ENCODE data around the gene ATXN1. TPM values are rescaled to one million over a fixed set of nuclear protein-coding genes. Genes with fewer than 3 reads are reported as not detected.

The ATXN1 gene
- polyA plus RNA-seq, 1 of the 3 experiments (the other 2 are of a cell fraction): 7.9 TPM

DNA sequence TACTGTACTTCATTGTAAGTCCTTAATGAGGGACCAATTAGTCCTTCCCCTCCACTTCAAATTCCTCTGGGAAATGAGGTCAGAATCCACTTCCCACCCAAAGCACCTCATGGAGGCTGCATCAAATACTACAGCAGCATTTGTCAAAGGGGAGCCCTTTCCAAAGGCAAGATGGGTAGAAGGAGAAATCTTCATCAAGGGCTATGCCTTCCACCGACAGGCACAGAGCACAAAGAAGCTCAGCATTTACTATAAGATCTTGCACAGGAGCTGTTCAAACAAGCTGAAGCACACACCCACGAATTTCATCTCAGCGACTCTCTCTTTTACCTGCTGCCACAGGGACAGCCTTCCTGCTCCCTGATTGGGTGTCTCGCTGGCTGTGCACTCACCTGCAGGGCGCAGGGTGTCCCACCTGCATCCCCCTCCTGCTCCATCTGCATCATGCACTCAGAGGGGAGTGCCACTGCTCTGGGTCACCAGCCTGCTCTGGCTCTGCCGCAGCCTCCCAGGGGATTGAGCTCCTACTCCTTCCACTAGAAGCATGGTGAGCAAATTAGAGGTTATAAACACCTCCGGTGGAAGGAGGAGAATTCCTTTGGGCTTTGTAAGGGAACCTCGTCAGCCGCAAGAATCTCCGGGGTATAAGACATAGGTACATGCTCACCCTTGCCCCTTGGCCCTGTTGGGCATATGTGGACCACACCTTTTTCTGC is 164.5 kb downstream of the ATXN1 start:
- TF ChIP-seq GABPA (IDR thresholded peaks at IDR 0.05; ENCODE audit: low read depth) (no peak), ELF1 (IDR thresholded peaks at IDR 0.05) (no peak), FOXM1 (IDR thresholded peaks at IDR 0.05; ENCODE audit: low read depth) (no peak), RXRA (IDR thresholded peaks at IDR 0.05; ENCODE audit: borderline replicate concordance, low read depth) (no peak)
- TF ChIP-seq, protein P1, sequence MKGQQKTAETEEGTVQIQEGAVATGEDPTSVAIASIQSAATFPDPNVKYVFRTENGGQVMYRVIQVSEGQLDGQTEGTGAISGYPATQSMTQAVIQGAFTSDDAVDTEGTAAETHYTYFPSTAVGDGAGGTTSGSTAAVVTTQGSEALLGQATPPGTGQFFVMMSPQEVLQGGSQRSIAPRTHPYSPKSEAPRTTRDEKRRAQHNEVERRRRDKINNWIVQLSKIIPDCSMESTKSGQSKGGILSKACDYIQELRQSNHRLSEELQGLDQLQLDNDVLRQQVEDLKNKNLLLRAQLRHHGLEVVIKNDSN (IDR thresholded peaks at IDR 0.05; ENCODE audit: borderline replicate concordance, low read depth): no peak
- TF ChIP-seq, protein P2, sequence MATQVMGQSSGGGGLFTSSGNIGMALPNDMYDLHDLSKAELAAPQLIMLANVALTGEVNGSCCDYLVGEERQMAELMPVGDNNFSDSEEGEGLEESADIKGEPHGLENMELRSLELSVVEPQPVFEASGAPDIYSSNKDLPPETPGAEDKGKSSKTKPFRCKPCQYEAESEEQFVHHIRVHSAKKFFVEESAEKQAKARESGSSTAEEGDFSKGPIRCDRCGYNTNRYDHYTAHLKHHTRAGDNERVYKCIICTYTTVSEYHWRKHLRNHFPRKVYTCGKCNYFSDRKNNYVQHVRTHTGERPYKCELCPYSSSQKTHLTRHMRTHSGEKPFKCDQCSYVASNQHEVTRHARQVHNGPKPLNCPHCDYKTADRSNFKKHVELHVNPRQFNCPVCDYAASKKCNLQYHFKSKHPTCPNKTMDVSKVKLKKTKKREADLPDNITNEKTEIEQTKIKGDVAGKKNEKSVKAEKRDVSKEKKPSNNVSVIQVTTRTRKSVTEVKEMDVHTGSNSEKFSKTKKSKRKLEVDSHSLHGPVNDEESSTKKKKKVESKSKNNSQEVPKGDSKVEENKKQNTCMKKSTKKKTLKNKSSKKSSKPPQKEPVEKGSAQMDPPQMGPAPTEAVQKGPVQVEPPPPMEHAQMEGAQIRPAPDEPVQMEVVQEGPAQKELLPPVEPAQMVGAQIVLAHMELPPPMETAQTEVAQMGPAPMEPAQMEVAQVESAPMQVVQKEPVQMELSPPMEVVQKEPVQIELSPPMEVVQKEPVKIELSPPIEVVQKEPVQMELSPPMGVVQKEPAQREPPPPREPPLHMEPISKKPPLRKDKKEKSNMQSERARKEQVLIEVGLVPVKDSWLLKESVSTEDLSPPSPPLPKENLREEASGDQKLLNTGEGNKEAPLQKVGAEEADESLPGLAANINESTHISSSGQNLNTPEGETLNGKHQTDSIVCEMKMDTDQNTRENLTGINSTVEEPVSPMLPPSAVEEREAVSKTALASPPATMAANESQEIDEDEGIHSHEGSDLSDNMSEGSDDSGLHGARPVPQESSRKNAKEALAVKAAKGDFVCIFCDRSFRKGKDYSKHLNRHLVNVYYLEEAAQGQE (IDR thresholded peaks at IDR 0.05; ENCODE audit: low read depth, low read length): no peak
- no peak overlapping the region for H2AFZ ChIP-seq (ENCODE audit: low read depth)

DNA sequence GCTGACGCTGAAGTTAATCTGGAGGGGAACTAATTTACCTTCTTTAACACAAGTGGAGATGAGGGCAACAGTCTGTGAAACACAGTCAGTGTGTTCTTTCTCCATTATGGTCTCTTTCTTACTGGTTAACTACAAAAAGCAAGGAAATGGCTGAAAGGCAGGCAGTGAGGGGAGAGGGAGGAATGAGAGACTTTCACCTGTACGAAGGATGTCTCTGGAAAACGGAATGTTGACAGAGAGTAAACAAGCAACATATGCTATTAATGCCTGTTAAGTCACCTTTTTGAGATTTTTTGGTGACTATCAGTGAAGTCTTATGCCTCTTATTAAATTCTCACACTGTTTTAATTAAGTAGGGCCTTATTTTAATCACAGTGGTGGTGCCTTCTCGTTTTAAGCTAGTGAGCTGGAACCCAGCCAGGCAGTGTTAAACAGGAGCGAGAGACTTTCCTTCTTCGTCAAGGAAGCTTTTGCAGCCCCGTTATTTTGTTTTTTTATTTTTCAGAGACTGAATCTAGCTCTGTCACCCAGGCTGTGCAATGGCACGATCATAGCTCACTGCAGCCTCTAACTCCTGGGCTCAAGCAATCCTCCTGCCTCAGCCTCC is 165.6 kb downstream of the ATXN1 start:
- Histone ChIP-seq H3K27ac (ENCODE audit: low read depth in 2 of 2, low read length in 1 of 2) (no peak overlapping the region), H3K9me3 (no peaks in the 10 kb centered on the region), H3K79me2 (ENCODE audit: insufficient read depth) (peaks cover 6% of the 10 kb centered on the region; the same call in 1 of the 2 replicates), H3K4me2 (no peak overlapping the region), H3K36me3 (replicated peaks in 1 of 2; ENCODE audit: control insufficient read depth in 1 of 2, insufficient read depth in 2 of 2, low read length in 1 of 2) (peaks cover 0 to 3% of the 10 kb centered on the region in 2 experiments), H3K27me3 (ENCODE audit: insufficient read depth) (no peaks in the 10 kb centered on the region), H3K4me3 (ENCODE audit: low read depth in 2 of 2, low read length in 1 of 2) (no peak overlapping the region), H3K9me2 (no peaks in the 10 kb centered on the region), H2AFZ (ENCODE audit: low read depth) (no peak overlapping the region), H3K9ac (no peak overlapping the region), H4K20me1 (ENCODE audit: insufficient read depth) (0 out of 2 replicates have a peak, but pooled peaks cover 4% of the 10 kb centered on the region), H3F3A (replicated peaks; ENCODE audit: insufficient read depth) (no peaks in the 10 kb centered on the region), H3K4me1 (ENCODE audit: control insufficient read depth in 1 of 2, insufficient read depth in 2 of 2, low read depth in 1 of 2, low read length in 1 of 2) (no peaks in the 10 kb centered on the region)
- 85% methylated on average over 8 of the region's 8 CpGs for WGBS (ENCODE audit: low lambda C conversion rate)
- CTCF ChIA-PET: no interaction called here
- no peak for DNase-seq
- POLR2A ChIA-PET: no interaction called here
- TF ChIP-seq, protein P3, sequence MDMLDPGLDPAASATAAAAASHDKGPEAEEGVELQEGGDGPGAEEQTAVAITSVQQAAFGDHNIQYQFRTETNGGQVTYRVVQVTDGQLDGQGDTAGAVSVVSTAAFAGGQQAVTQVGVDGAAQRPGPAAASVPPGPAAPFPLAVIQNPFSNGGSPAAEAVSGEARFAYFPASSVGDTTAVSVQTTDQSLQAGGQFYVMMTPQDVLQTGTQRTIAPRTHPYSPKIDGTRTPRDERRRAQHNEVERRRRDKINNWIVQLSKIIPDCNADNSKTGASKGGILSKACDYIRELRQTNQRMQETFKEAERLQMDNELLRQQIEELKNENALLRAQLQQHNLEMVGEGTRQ (IDR thresholded peaks at IDR 0.05; ENCODE audit: borderline replicate concordance, low read depth, low read length): no peak
- TF ChIP-seq RCOR1 (IDR thresholded peaks at IDR 0.05; ENCODE audit: low read length) (no peak), ELF1 (IDR thresholded peaks at IDR 0.05) (no peak), NRF1 (IDR thresholded peaks at IDR 0.05; ENCODE audit: low read depth, low read length) (no peak), RFX5 (IDR thresholded peaks at IDR 0.05; ENCODE audit: low read length) (no peak), FOSL2 (IDR thresholded peaks at IDR 0.05; ENCODE audit: borderline replicate concordance, low read depth) (no peak), RXRA (IDR thresholded peaks at IDR 0.05; ENCODE audit: borderline replicate concordance, low read depth) (no peak), CHD2 (IDR thresholded peaks at IDR 0.05; ENCODE audit: low read length, partially characterized antibody) (no peak)
- TF ChIP-seq, protein P4, sequence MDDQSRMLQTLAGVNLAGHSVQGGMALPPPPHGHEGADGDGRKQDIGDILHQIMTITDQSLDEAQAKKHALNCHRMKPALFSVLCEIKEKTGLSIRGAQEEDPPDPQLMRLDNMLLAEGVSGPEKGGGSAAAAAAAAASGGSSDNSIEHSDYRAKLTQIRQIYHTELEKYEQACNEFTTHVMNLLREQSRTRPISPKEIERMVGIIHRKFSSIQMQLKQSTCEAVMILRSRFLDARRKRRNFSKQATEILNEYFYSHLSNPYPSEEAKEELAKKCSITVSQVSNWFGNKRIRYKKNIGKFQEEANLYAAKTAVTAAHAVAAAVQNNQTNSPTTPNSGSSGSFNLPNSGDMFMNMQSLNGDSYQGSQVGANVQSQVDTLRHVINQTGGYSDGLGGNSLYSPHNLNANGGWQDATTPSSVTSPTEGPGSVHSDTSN (IDR thresholded peaks at IDR 0.05): no peak
- TF ChIP-seq, protein P5, sequence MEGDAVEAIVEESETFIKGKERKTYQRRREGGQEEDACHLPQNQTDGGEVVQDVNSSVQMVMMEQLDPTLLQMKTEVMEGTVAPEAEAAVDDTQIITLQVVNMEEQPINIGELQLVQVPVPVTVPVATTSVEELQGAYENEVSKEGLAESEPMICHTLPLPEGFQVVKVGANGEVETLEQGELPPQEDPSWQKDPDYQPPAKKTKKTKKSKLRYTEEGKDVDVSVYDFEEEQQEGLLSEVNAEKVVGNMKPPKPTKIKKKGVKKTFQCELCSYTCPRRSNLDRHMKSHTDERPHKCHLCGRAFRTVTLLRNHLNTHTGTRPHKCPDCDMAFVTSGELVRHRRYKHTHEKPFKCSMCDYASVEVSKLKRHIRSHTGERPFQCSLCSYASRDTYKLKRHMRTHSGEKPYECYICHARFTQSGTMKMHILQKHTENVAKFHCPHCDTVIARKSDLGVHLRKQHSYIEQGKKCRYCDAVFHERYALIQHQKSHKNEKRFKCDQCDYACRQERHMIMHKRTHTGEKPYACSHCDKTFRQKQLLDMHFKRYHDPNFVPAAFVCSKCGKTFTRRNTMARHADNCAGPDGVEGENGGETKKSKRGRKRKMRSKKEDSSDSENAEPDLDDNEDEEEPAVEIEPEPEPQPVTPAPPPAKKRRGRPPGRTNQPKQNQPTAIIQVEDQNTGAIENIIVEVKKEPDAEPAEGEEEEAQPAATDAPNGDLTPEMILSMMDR (IDR thresholded peaks at IDR 0.05): no peak

More for the DNA sequence above, 164.5 kb downstream of the ATXN1 start:
- no peak overlapping the region for H3K27ac ChIP-seq (ENCODE audit: low read depth in 2 of 2, low read length in 1 of 2)
- H3K27me3 ChIP-seq (ENCODE audit: insufficient read depth): no peaks in the 10 kb centered on the region
- peaks cover 0 to 3% of the 10 kb centered on the region in 2 experiments for H3K36me3 ChIP-seq (replicated peaks in 1 of 2; ENCODE audit: control insufficient read depth in 1 of 2, insufficient read depth in 2 of 2, low read length in 1 of 2)
- DNase-seq: no peak
- no peak overlapping the region for H3K9ac ChIP-seq
- 89% methylated on average over 10 of the region's 10 CpGs for WGBS (ENCODE audit: low lambda C conversion rate)
- CTCF ChIA-PET: interaction anchor here (0.7 kb wide), 1 partner anchor 151 kb away, joined by 3 read pairs; no protein-coding TSS in a partner anchor
- no peak overlapping the region for H3K4me2 ChIP-seq
- no peaks in the 10 kb centered on the region for H3F3A ChIP-seq (replicated peaks; ENCODE audit: insufficient read depth)
- H3K9me3 ChIP-seq: no peaks in the 10 kb centered on the region
- H3K79me2 ChIP-seq (ENCODE audit: insufficient read depth): peaks cover 6% of the 10 kb centered on the region; the same call in 1 of the 2 replicates
- POLR2A ChIA-PET: interaction anchor here (0.7 kb wide), 1 partner anchor 187 kb away, joined by 3 read pairs; no protein-coding TSS in a partner anchor
- H3K9me2 ChIP-seq: no peaks in the 10 kb centered on the region
- no peaks in the 10 kb centered on the region for H3K4me1 ChIP-seq (ENCODE audit: control insufficient read depth in 1 of 2, insufficient read depth in 2 of 2, low read depth in 1 of 2, low read length in 1 of 2)
- peaks cover 4% of the 10 kb centered on the region; the same call in 1 of the 2 replicates for H4K20me1 ChIP-seq (ENCODE audit: insufficient read depth)
- no peak overlapping the region for H3K4me3 ChIP-seq (ENCODE audit: low read depth in 2 of 2, low read length in 1 of 2)

All from SK-N-SH (cell line).